Lower lobe of right lung (tissue), 2 donors: ENCODE results near the gene PALLD. TPM values are rescaled to one million over a fixed set of nuclear protein-coding genes. Genes with fewer than 3 reads are reported as not detected.

Experiments
- ATAC-seq, 2 donors: fragments of 200-7000 bp; cut with Tn5 transposase; one replicate each; pipeline ENCODE4 v1.9.1; 2020 to 2022; ENCODE audit warnings: mild to moderate bottlenecking in 2 of 2, moderate library complexity in 2 of 2
- DNase-seq: peaks from one replicate; pipeline ENCODE4 v3.0.0-alpha.2; 2020
- H3K27ac ChIP-seq: fragments of 200-600 bp; one replicate; pipeline ENCODE4 v1.8.0; 2022
- H3K27me3 ChIP-seq: fragments of 200-600 bp; one replicate; pipeline ENCODE4 v1.8.0; 2022; ENCODE audit warnings: low read depth
- H3K36me3 ChIP-seq: fragments of 200-600 bp; one replicate; pipeline ENCODE4 v1.8.0; 2022; ENCODE audit warnings: mild to moderate bottlenecking
- H3K4me1 ChIP-seq: fragments of 200-600 bp; one replicate; pipeline ENCODE4 v1.8.0; 2022
- H3K4me3 ChIP-seq: fragments of 200-600 bp; one replicate; pipeline ENCODE4 v1.8.0; 2022; ENCODE audit warnings: mild to moderate bottlenecking
- H3K9me3 ChIP-seq: fragments of 200-600 bp; one replicate; pipeline ENCODE4 v1.8.0; 2022
- CTCF ChIP-seq: fragments of 200-600 bp; IDR thresholded peaks from one replicate; pipeline ENCODE4 v1.8.0; 2022; ENCODE audit warnings: antibody characterized with exemption, mild to moderate bottlenecking
- intact Hi-C: fragments of 100-400 bp; cut with DNase I; formaldehyde crosslinking; loops from one replicate; pipeline ENCODE4 v1.11.0; 2022
- total RNA-seq: library from RNA; stranded (reverse); fragmentation: NEBNext Ultra II Directional; extraction: Animal tissue kit (Norgen Biotek cat#: 25700); gene quantifications from one replicate; pipeline ENCODE4 v1.2.1, GENCODE V29; 2021
- donor health status: DM: no; HTN: yes; CAD: no; lungs with severe emphysema.

Gene PALLD
- total RNA-seq, 1 donor from 2014 or later = 91.9 TPM

- Histone ChIP-seq H3K4me1 (no peaks in the 10 kb centered on the region), H3K9me3 (no peaks in the 10 kb centered on the region), H3K27ac (no peak overlapping the region), H3K36me3 (no peaks in the 10 kb centered on the region), H3K27me3 (no peaks in the 10 kb centered on the region), H3K4me3 (no peak overlapping the region)
- no peak for DNase-seq
- no peak for TF ChIP-seq CTCF
- ATAC-seq = peak; percentile 41 to 67
- intact Hi-C loops = no loop called here
Measured at GRCh38 chr4:168648929-168649328, 152.1 kb downstream of the PALLD start.

- TF ChIP-seq CTCF = no peak
- DNase-seq (no peak), ATAC-seq (no peak)
- Histone ChIP-seq H3K4me3 (no peak overlapping the region), H3K9me3 (no peaks in the 10 kb centered on the region), H3K4me1 (no peaks in the 10 kb centered on the region), H3K36me3 (no peaks in the 10 kb centered on the region), H3K27me3 (no peaks in the 10 kb centered on the region), H3K27ac (no peak overlapping the region)
- intact Hi-C loops = no loop called here
Measured at GRCh38 chr4:168651374-168651773, 154.5 kb downstream of the PALLD start.

- no peak for TF ChIP-seq CTCF
- ATAC-seq = no peak
- DNase-seq = no peak
- no peaks in the 10 kb centered on the region for H3K4me1 ChIP-seq
- H3K4me3 ChIP-seq = no peak overlapping the region
- H3K27ac ChIP-seq = no peak overlapping the region
- H3K27me3 ChIP-seq = no peaks in the 10 kb centered on the region
- H3K9me3 ChIP-seq = no peaks in the 10 kb centered on the region
- no peaks in the 10 kb centered on the region for H3K36me3 ChIP-seq
- intact Hi-C loops = no loop called here
Measured at GRCh38 chr4:168651864-168652263, 155.0 kb downstream of the PALLD start.

GRCh38 chr4:168652755-168653154, 155.9 kb downstream of the PALLD start:
- Histone ChIP-seq H3K9me3 (no peaks in the 10 kb centered on the region), H3K27me3 (no peaks in the 10 kb centered on the region), H3K4me1 (no peaks in the 10 kb centered on the region), H3K27ac (no peak overlapping the region), H3K4me3 (no peak overlapping the region), H3K36me3 (no peaks in the 10 kb centered on the region)
- intact Hi-C loops = no loop called here
- DNase-seq (no peak), ATAC-seq (no peak)
- TF ChIP-seq CTCF = no peak

GRCh38 chr4:168654104-168654847, 157.4 kb downstream of the PALLD start:
- Histone ChIP-seq H3K27ac (no peak overlapping the region), H3K36me3 (no peaks in the 10 kb centered on the region)
- ATAC-seq = peak; percentile 61 to 85

More at GRCh38 chr4:168654104-168654847, 157.4 kb downstream of the PALLD start:
- no peak overlapping the region for H3K4me3 ChIP-seq
- no peak for TF ChIP-seq CTCF
- H3K27me3 ChIP-seq = no peaks in the 10 kb centered on the region
- intact Hi-C loops = no loop called here
- DNase-seq = no peak
- H3K4me1 ChIP-seq = no peaks in the 10 kb centered on the region
- no peaks in the 10 kb centered on the region for H3K9me3 ChIP-seq
